ENCODE results near the gene PTP4A2.

PTP4A2 gene

DNA sequence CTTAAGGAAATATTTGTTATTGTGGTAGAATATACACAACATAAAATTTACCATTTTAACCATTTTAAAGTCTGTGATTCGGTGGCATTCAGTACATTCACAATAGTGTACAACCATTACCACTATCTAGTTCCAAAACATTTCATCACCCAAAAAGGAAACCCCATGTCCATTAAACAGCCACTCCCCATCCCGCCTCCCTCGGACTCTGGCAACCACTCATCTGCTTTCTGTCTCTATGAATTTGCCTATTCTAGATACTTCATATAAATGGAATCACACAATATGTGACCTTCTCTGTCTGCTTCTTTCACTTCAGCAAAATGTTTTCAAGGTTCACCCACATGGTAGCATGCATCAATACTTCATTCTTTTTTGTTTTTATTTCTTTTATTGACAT is 51.3 kb downstream of the PTP4A2 start:
- DNase-seq (ENCODE audit: low read depth in 2 of 2), result no peak

DNA sequence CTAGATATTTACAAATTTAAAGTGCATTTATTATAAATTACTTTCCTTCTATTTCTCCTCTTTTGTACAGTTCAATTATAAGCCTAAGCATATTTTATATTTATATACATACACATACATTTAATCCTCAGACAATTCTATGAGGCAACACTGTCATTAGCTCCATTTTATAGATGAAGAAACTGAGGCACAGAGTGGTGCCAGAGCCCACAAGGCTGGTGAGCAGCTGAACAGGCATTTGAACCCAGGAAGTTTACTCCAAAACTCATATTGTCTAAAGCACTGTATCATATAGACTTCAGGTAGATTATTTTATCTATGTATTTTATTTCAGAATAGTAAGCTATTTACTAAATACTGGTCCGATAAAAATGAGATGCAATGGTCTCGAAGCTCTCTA is 52.3 kb downstream of the PTP4A2 start:
- DNase-seq (ENCODE audit: low read depth in 2 of 2), result no peak

DNA sequence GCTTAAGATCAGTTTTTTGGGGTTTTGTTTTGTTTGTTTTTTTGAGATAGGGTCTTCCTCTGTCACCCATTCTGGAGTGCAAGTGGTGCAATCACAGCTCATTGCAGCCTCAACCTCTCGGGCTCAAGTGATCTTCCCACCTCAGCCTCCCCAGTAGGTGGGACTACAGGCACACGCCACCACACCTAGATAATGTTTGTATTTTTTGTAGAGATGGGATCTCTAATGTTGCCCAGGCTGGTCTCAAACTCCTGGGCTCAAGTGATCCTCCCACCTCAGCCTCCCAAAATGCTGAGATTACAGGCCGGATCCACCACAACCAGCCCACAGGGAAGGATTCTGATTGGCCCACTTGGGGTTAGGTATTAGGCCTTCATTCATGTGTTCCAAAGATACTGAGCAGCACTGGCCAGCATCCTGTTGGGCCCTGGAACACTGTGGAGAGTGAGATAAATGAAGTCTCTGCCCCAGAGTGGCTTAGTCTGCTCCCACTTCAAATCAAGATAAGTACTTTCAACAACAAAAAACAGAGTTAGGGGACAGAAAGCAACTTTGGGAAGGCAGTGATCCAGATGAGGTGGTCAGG is 54.7 kb downstream of the PTP4A2 start:
- no peak for DNase-seq (ENCODE audit: low read depth in 2 of 2)

DNA sequence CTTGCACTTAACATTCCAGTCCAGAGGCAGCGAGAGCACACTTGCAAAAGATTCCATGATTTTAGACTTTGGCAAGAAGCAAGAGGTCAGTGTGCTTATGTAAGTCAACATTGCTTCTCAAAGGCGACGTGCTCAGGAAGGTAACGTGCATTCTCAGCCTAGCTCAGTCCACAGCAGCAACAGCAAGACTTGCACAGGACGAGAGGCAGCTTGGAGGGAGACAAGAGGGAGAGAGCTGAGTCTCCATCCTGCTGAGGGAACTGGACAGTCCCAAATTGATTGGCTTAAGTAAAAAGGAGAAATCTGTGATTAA is 56.5 kb downstream of the PTP4A2 start:
- no peak for DNase-seq (ENCODE audit: low read depth in 2 of 2)

DNA sequence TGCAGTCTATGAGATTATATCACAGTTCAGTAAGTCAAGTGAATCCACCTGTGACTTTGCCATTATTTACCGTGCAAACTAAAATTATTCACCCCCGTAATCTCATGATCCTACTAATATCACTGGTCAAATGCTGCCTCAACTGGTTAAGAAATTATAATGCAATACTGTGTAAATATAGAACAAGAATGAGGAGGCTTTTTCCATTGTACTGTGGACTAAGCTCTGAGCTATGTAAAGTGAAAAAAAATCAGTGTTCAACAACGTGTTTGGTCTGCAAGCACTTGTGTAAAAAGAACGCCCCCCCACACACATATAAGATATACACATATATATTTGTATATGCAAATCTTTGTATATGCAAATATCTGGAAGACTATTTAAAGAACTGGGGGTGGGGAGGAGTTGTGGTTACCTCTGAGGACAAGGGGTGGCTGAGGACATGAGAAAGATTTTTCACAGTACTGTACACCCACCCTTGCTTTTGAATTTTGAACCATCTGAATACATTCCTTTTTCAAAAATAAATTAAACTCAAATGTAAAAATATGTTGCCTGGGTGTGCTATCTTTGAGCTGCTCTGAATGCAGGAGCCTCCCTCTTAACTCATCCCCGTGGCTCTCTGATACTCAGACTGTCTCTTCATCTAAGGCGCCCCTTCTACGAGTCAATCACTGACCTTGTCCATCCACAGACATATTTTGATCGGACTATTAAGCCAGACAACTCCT is 57.0 kb downstream of the PTP4A2 start:
- DNase-seq (ENCODE audit: low read depth in 2 of 2), result no peak

DNA sequence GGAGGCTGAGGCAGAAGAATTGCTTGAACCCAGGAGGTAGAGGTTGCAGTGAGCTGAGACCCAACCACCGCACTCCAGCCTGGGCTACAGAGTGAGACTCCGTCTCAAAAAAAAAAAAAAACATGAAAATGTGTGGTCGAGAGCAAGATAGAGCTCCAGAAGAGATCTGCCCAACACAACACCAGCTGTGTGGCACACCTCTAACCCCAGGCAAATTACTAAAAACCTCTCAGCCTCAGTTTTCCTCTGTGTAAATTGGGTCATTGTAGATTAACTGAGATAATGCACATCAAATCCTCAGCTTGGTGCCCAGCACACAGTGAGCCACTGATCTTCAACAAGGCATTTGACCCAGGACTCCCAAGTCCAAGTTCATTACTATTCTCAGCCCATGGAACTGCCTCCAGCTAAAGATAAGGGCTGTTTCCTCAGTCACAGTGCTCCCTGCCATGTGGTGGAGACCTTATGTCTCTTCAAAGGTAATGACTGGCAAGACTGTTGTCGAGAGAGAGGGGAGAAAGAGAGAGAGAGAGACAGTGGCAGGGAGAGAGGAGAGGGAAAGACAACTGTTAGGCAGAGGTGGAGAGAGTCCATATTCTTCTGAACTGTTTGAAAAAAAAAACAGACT is 58.1 kb downstream of the PTP4A2 start:
- DNase-seq (ENCODE audit: low read depth in 2 of 2), result no peak

DNA sequence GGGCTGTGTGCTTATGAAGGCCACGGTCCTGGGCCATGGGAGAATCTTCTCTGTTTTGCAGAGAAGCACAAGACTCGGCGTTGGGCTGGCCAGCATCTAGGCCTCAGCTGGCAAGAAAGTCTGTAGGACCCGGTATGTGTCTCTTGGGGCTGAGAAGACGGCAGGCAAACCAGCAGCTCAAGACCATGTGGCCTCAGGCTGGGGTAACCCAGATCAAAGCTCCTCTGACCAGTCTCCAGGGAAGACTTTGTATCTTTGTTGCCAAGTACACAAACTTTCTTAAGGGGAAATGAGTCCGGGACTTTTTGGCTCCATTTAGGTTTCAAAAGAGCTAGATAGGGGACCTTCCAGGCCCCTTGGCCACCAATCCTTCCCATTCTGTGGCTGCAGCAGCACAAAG is 60.1 kb downstream of the PTP4A2 start:
- no peak for DNase-seq (ENCODE audit: low read depth in 2 of 2)

DNA sequence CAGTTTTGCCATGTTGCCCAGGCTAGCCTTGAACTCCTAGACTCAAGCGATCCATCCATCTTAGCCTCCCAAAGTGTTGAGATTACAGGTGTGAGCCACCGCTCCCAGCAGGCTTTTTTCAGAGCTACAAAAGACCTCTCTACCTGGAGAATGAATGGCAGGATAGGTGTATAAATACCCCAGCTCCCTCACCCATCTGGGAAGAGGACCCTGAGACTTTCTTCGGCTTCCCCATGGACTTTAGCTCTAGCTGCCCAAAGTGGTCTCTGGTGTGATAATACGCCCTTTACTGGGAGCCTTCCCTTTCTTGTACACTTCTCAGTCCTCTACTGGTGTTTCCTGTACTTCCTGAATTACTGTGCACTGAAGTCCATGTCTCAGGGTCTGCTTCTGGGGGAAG is 60.6 kb downstream of the PTP4A2 start:
- no peak for DNase-seq (ENCODE audit: low read depth in 2 of 2)

DNA sequence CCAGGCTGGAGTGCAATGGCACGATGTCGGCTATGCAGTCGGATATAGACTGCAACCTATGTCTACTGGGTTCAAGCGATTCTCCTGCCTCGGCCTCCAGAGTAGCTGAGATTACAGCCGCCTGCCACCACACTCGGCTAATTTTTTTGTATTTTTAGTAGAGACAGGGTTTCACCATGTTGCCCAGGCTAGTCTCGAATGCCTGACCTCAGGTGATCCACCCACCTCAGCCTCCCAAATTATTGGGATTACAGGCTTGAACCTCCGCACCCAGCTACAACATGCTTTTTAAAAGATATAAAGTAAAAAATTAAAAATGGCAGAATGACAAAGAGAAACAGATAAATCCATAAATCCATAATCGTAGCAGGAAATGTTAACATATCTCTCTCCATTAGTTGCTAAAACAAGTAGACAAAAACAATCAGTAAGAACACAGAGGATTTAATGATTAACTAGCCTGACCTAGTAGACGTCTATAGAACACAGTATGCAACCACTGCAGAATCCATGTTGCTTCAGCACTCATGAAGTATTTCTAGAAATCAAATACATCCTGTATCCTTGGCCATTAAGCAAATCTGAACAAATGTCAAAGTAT is 62.4 kb downstream of the PTP4A2 start:
- DNase-seq (ENCODE audit: low read depth in 2 of 2), result no peak

DNA sequence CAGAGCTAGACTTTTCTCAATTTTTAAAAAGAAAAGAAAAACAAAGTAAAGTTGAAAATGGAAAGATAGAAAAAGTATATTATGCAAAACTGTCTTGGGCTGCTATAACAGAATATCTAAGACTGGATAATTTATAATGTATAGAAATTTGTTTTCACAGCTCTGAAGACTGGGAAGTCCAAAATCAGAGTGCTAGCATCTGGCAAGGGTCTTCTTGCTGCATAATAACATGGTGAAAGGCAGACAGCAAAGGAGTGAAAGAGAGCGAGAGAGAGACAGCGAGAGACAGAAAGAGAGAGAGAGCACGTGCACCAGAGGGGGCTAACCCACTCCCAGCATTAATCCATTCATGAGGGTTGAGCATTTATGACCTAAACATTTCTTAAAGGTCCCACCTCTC is 63.2 kb downstream of the PTP4A2 start:
- DNase-seq (ENCODE audit: low read depth in 2 of 2), result no peak

DNA sequence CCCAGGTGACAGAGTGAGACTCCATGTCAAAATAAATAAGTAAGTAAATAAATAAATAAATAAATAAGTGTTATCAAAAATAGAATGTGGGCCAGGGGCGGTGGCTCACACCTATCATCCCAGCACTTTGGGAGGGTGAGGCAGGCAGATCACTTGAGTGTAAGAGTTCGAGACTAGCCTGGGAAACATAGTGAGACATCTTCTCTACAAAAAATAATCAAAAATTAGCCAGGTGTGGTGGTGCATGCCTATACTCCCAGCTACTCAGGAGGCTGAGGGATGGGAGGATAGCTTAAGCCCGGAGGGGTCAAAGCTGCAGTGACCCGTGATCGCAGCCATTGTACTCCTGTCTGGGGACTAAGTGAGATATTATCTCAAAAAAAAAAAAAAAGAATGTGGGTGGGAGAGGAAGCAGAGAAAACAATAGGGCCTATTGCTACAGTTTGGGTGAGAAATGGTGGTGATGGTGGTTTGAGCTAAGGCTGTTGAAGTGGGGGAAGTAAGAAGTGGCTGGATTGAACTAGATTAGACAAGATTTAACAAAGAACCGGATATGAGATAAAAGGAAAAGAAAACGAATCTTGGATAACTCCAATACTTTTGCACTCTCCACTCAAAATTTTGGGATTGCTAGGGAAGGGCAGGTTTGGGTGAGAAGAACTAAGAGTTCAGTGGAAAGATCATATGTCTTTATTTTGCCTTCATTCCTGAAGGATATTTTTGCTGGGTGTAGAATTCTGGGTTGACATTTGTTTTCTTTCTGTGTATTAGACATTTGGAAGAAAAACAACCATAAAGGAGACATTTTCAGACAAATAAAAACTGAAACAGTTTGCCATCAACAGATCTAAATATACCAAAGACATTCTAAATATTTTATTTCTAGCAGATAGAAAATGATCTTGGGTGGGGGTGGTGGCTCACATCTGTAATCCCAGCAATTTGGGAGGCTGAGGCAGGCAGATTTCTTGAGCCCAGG is 65.2 kb downstream of the PTP4A2 start:
- DNase-seq (ENCODE audit: low read depth in 2 of 2), result no peak

DNA sequence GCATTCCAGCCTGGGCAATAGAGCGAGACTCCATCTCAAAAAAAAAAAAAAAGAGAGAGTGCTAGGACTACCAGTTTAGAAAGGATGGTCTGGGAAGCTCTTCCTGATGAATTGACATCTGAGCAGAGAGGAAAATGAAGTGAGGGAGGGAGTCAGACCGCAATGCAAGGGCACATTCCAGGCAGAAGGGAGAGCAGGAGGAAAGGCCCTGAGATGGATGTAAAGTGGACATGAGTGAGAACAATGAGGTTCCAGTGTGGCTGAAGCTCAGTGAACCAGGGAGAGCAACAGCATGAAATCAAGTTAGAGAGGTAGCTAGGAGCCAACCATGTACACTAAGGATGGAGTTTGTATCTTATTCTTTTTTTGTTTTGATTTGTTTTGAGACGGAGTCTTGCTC is 66.5 kb downstream of the PTP4A2 start:
- DNase-seq (ENCODE audit: low read depth in 2 of 2), result no peak

DNA sequence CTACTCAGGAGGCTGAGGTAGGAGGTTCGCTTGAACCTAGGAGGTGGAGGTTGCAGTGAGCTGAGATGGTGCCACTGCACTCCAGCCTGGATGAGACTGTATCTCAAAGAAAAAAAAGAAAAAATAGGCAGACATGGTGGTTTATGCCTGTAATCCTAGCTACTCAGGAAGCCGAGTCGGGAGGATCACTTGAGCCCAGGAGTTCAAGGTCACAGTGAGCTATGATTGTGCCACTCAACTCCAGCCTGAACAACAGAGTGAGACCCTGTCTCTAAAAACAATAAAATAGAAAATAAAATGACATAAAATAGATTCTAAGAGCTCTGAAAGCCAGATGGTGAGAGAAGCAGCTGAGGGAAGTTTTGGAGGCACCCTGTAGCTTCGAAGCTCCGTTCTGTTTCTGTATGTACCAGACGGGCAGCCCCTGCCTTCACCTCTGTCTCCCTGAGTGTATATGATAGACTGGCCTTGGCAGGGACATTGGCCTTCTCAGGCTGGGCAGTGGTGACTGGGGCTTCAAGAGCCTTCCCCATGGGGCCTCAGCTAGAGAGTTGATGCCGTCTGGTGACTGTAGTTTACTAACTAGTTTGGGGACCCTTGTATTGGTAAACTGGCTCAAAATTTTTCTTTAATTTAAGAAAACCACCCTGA is 68.0 kb downstream of the PTP4A2 start:
- DNase-seq (ENCODE audit: low read depth in 2 of 2), result no peak

DNA sequence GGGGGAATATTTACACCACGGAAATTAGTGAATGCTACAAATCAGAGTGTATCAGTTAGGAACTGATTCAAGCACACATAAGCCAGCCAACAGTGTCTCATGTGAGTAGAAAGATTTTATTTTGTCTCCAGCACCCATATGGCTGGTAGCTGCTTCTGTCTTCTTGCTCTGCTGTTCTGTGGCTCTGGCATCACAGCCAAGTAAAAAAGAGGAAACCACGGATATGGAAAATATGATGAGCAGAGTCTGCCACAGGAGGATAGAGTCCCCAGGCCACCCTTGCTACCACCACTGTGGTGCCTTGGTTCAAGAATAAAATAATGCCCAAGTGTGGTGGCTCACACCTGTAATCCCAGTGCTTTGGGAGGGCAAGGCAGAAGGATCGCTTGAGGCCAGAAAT is 68.7 kb downstream of the PTP4A2 start:
- DNase-seq (ENCODE audit: low read depth in 2 of 2), result no peak

DNA sequence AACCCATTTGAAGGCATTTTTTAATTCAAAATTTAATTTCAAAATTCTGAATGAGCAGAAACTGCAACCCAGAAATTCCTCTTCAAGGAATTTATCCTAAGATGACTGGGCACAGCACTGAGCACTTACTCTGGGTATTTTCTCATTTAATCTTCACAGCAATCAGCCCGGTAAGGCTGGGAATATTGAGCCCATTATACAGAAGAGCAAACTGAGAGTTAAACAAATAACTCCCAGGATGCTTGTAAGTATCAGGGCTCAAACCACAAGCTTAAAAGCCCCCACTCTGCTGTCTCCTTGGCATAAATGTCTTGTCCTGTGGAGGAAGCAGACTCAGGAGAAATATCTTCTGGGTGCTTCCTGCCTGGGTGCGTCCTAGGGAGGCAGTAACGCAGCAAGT is 69.3 kb downstream of the PTP4A2 start:
- no peak for DNase-seq (ENCODE audit: low read depth in 2 of 2)

DNA sequence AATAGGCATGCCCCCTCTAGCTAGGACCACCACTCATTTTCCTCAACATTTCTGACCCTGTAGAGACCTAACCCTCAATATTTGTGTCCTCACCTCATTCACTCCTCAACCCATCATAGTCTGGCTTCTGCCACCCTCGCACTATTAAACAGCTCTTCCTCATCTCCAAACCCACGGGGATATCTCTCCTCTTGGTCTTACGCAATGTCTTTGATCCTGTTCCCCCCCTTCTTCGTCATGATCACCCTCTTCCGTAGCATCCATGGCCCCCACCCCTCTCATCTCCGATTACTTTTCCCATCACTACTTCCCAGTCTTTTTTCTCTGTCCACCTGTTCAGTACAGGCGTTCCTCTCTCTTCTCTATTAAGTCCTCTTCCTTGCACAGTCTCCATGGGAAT is 70.6 kb downstream of the PTP4A2 start:
- no peak for DNase-seq (ENCODE audit: low read depth in 2 of 2)

DNA sequence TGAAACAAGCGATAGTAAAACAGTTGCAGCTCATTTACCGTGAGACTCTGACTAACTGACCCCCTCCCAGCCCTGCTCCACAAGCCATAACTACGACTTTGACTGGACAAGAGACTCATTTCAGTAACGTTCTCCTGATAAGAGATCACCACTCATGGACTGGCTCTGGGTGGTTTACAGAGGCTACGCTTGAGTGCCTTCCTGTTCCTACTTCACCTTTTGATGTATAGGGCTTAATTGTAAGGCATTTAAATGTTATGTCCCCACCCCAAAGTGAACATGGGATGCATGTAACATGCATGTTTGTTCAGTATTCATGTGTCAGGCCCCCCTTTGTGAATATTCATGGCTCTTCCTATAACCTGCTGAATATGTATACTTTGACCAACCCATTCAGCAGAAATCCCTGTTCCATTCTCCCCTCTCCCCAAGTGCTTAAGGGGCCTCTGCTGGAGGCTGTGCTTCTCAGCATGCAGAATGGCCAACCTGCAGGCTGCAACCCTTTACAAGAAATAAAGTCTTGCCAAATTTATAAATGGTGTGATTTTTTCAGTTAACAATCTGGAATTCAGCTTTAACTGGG is 71.6 kb downstream of the PTP4A2 start:
- DNase-seq (ENCODE audit: low read depth in 2 of 2), result no peak

DNA sequence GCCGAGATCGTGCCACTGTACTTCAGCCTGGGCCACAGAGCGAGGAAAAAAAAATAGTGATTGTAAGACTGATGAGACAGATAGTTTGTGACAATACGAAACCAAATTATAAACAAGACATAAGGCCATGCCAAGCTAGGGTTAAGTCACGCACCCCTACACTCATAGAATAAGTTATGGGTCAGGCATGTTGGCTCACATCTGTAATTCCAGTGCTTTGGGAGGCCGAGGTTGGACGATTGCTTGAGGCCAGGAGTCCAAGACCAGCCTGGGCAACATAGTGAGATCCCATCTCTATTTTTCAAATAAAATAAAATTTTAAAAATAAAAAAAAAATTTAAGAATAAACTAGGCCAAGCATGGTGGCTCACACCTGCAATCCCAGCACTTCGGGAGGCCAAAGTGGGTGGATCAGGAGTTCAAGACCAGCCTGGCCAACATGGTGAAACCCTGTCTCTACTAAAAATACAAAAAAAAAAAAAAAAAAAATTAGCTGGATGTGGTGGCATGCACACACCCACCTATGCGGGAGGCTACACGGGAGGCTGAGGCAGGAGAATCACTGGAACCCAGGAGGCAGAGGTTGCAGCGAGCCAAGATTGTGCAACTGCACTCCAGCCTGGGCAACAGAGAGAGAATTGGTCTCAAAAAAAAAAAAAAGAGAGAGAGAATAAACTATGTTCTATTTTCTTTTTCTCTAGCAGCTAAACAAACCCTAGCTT is 72.3 kb downstream of the PTP4A2 start:
- DNase-seq (ENCODE audit: low read depth in 2 of 2), result no peak

DNA sequence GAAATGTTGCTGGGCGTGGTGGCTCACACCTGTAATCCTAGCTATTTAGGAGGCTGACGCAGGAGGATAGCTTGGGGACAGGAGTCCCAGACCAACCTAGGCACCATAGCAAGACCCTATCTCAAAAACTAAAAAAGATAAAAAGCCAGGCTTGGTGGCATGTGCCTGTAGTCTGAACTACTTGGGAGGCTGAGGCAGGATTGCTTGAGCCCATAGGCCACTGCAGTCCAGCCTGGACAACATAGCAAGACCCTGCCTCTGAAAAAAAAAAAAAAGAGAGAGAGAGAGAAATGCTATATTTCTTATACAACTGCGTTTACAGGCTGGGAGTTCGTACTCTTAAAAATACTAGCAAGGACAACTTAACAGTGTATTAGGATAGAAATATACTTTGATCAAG is 76.1 kb downstream of the PTP4A2 start:
- DNase-seq (ENCODE audit: low read depth in 2 of 2), result no peak

DNA sequence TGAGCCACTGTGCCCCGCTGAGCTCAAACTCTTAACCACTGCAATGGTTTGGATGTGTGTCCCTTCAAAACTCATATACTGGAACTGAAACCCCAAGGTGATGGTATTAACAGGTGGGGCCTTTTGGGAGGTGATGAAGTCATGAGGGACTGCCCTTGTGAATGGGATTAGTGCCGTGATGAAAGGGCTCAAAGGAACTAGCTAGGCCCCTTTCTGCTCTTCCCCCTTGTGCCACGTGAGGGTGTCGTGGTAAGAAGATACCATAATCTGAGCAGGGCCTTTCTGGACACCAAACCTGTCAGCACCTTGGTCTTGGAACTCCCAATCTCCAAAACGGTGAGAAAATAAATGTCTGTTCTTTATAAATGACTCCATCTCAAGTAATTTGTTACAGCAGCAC is 76.8 kb downstream of the PTP4A2 start:
- DNase-seq (ENCODE audit: low read depth in 2 of 2), result no peak

DNA sequence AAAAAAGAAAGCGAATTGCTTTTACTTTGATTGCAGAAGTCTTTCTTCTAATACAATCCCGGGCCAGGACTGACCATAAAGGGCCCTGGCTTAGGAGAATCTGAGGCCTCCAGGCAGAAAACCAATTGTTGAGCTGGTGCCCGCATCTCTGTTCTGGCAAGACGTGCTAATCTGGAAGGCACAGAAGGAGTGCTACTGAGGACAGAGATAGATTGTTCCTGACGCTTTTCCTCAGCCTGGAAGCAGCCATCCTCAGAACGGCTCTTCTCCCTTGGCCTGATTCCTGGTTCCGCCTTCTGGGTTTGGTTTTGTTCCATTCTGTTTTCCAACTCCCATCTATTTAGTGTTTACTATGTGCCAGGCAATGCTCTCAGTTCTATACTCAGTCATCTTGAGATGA is 77.6 kb downstream of the PTP4A2 start:
- DNase-seq (ENCODE audit: low read depth in 2 of 2), result no peak
